NCI-H345 treated with DMSO at 0.1 percent for 48 hours (cell line): ENCODE results near the gene RAPGEF2.
"Not testable (repeated sequence)": the region's sequence is repeated elsewhere in the genome, so short reads cannot be mapped to it uniquely, and the experiment has no call there.

Experiments used
- DNase-seq: peaks from one replicate; lab custom pipeline; 2025; ENCODE audit not compliant: unreplicated experiment; lab: John Stamatoyannopoulos, UW

RAPGEF2 gene

DNA sequence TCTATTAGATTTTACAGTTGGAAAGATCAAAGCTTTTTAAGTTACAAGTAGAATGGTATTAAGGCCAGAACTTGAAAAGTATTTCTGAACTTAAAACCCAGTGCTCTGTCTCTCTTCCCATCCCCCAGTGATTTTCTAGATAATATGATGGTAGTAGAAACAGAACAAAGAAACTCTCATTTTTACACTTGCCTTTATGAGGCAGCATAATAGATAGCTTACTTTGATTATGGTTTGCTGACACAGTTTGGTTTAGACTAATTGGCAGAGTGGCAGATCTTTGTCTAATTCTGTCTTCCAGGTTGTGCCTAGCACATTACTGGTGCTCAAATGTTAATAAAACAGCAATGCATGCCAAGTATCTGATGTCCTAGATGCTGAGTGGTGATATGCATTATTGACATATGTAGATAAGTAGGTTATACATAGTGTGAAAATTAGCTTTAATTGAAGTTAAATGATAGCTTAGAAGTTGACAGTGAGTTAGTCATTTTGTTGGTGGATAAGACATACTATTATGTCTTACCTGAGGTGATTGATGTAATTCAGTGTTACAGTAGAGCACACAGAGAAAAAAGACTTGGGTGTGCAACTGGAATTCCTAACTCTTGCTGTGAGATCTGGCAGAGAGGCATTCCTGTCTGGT, 4.3 kb upstream of the RAPGEF2 start:
- DNase-seq, result no peak

DNA sequence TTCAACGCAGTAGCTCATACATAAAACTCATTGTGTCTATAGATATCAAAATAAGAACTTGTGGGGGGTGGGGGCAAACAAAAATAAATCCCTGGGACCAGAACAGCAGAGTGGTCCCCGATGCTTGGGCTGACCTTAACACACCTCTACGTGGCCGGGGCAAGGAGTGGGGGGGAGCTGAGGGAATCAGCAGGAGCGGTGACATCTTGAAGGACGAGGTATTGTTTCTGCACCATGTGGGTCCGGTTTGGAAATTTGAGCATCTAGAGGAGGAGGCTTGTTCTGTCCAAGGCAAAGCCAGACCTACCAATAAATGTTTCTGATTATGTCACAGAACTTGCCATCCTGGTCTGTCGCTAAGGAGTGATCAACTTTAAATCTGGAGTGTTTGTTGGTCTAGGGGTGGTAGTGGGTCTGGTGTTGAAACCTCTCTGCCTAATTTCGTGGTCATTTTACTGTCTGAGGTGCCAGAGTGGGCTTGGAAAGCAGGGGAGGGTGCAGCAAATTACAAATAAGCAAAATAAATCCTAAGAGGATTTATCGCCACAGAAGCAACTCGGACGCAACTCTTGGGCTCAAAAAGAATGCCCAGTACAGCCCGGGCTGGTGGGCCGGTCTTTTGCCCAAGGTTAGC, 774 bp upstream of the RAPGEF2 start:
- DNase-seq, result no peak

- DNase-seq, result no peak
These were observed 608 bp downstream of the RAPGEF2 start for GRCh38 chr4:159103384-159103990.

- DNase-seq, result no peak
These were observed 2.0 kb downstream of the RAPGEF2 start for GRCh38 chr4:159104694-159105414.

DNA sequence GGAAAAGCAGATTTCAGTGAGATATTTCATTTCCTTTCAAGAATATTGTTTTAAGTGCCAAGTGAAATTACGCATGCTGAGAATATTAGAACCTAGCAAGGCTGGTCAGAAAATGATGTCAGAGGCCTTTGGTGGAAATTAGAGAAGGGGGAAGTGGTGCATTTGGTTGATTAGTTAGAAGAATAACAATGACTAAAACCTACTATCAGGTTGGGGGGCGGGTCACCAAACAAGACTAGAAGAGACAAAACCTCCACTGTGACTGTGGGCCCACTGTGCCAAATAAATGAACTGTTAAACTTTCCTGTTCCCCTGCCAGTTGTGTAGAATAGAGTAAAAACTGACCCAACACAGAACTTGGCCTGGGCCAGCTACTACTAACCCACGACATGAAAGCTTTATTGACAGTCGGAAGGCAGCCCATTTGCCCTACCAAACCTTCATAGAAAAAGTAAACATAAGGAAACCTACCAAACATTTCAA, 2.9 kb downstream of the RAPGEF2 start:
- no peak for DNase-seq

DNA sequence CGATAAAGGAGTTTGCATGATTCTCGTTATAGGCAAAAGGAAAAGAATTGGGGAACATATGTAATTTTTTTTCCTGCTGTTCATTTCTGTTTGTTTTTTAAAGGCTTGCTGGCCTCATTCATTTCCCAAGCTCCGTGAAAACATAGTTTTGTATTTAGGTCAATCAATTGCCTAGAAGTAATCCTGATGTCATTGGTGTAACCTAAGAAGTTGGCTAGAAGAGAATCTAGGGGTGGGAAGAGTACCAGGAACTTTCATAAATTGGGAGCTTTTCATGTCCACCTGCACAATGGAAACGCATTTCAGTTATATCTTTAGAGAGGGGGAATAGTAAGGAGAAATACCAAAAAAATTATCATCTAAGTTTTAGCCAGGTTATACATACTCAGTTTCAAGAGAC, 3.8 kb downstream of the RAPGEF2 start:
- no peak for DNase-seq

GRCh38 chr4:159107203-159107925, 4.5 kb downstream of the RAPGEF2 start:
- no peak for DNase-seq

DNA sequence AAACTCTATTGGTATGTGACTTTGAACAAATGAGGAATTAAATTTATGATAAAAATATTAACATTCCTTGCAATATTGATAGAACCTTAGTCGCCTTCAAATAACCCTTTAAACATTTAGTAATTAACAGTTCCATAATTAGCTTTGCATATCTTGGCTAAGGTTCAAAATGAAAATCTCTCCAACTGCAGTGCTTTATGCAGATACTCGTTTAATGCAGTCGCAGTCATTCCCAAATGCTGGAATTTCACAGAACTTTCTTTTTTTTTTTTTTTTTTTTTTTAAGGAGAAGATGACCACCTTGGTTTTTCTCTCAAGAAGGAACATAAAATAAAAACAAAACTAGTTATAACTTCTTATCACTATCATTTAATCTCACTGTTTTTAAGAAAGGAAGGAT, 5.2 kb downstream of the RAPGEF2 start:
- no peak for DNase-seq

- DNase-seq, result no peak
These were observed 8.1 kb downstream of the RAPGEF2 start for GRCh38 chr4:159110961-159111360.

- no peak for DNase-seq
These were observed 8.5 kb downstream of the RAPGEF2 start for GRCh38 chr4:159111416-159111815.

- DNase-seq, result not testable (repeated sequence)
These were observed 10.5 kb downstream of the RAPGEF2 start for GRCh38 chr4:159113366-159113765.

- not testable (repeated sequence) for DNase-seq
These were observed 13.2 kb downstream of the RAPGEF2 start for GRCh38 chr4:159116098-159116497.

- peak; percentile 11 for DNase-seq
These were observed 13.8 kb downstream of the RAPGEF2 start for GRCh38 chr4:159116693-159117092.

DNA sequence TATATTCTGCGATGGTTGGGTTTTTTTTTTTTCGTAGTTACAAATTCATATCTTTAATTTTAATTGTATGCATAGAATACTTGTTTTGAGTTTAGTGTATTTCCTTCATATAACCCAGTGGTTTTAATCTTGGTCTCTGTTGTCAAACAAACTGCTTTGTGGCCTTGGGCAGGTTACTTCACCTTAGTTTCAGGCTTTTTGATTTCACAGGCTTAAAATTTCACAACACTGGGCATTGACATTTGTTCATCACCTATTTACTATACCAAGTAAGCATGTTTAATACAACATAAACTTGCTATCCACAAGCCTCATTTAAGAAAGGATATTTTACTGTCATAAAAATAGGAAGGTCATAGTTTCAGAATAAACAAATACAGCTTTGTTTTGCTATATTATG, 14.7 kb downstream of the RAPGEF2 start:
- no peak for DNase-seq

- DNase-seq, result no peak
These were observed 15.1 kb downstream of the RAPGEF2 start for GRCh38 chr4:159117968-159118367.

GRCh38 chr4:159121371-159121770, 18.5 kb downstream of the RAPGEF2 start:
- no peak for DNase-seq

- no peak for DNase-seq
These were observed 23.8 kb downstream of the RAPGEF2 start for GRCh38 chr4:159126716-159127115.

- no peak for DNase-seq
These were observed 25.1 kb downstream of the RAPGEF2 start for GRCh38 chr4:159127745-159128518.

DNA sequence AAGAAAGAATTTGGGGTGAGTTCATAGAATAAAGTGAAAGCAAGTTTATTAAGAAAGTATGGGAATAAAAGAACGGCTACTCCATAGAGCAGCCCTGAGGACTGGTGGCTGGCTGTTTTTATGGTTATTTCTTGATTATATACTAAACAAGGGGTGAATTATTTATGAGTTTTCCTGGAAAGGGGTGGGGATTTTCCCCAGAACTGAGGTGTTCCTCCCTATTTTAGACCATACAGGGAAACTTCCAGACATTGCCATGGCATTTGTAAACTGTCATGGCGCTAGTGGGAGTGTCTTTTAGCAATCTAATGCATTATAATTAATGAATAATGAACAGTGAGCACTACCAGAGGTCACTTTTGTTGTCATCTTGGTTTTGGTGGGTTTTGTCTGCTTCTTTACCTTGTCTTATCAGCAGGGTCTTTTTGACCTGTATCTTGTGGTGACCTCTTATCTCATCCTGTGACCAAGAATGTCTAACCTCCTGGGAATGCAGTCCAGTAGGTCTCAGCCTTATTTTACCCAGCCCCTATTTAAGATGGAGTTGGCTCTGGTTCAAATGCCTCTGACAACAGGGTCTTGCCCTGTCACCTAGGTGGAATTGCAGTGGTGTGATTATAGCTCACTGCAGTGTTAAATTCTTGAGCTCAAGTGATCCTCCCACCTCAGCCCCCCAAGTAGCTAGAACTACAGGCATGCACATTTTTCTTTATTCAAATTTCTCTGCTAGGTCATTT, 27.1 kb downstream of the RAPGEF2 start:
- DNase-seq, result no peak

DNA sequence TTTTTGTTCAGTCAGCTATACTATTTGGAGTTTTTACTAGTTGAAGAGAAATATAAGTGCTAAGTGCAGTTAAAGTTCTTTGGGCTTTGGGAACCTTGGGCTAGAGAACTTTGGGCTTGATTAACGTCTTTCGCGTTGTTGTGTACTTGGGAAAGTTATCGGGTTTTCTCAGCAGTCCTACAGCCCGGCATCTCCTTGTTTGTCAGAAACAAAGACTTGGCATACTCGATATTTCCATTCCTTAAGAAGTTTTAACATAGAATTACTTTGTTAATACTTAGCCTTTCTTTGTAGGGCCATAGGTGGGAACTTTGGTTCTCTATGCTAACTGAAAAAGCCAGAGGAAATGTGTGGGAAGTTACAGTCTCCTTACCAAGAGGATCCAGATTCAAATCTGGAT, 28.7 kb downstream of the RAPGEF2 start:
- no peak for DNase-seq
